Liver (tissue), 9 donors: ENCODE results near the gene CRELD2. TPM values are rescaled to one million over a fixed set of nuclear protein-coding genes. Genes with fewer than 3 reads are reported as not detected.

Source experiments
- DNase-seq: peaks from one replicate; pipeline ENCODE4 v3.0.0-alpha.2; 2017; ENCODE audit warnings: low spot score
- H3K27ac ChIP-seq, 2 donors: one replicate each; pipeline ENCODE4 v1.7.0; 2013; ENCODE audit warnings: inconsistent platforms in 2 of 2, low read length in 2 of 2, control low read depth in 1 of 2, low read depth in 1 of 2, mild to moderate bottlenecking in 1 of 2
- H3K27me3 ChIP-seq, 4 donors: one replicate each; pipeline versions ENCODE4 v1.6.1 to v1.7.0; 2013; ENCODE audit warnings: low read length in 3 of 4, inconsistent platforms in 1 of 4, mild to moderate bottlenecking in 1 of 4, moderate library complexity in 1 of 4; ENCODE audit not compliant: control insufficient read depth in 4 of 4, insufficient read depth in 4 of 4
- H3K36me3 ChIP-seq, 4 donors: one replicate each; pipeline versions ENCODE4 v1.6.1 to v1.7.0; 2013; ENCODE audit warnings: low read length in 3 of 4, mild to moderate bottlenecking in 3 of 4, low read depth in 1 of 4, moderate library complexity in 1 of 4; ENCODE audit not compliant: control insufficient read depth in 4 of 4, insufficient read depth in 3 of 4
- H3K4me1 ChIP-seq, 4 donors: one replicate each; pipeline versions ENCODE4 v1.6.1 to v1.7.0; 2013; ENCODE audit warnings: low read length in 3 of 4, mild to moderate bottlenecking in 3 of 4, moderate library complexity in 1 of 4; ENCODE audit not compliant: control insufficient read depth in 4 of 4, insufficient read depth in 4 of 4
- H3K4me3 ChIP-seq, 3 donors: one replicate each; pipeline versions ENCODE4 v1.6.1 to v1.7.0; 2013; ENCODE audit warnings: low read length in 3 of 3, control low read depth in 1 of 3, low read depth in 1 of 3, mild to moderate bottlenecking in 1 of 3
- H3K9ac ChIP-seq, 2 donors: one replicate each; pipeline ENCODE4 v1.7.0; 2013; ENCODE audit warnings: low read length in 2 of 2, mild to moderate bottlenecking in 2 of 2, moderate library complexity in 2 of 2, control low read depth in 1 of 2, low read depth in 1 of 2
- H3K9me3 ChIP-seq, 4 donors: one replicate each; pipeline versions ENCODE4 v1.6.1 to v1.7.0; 2013; ENCODE audit warnings: low read length in 3 of 4; ENCODE audit not compliant: control insufficient read depth in 4 of 4
- CTCF ChIP-seq: fragments of 150-350 bp; IDR thresholded peaks from 2 replicates; pipeline ENCODE4 v1.5.1; 2017; ENCODE audit warnings: improper control_type of control experiment, low read depth, low read length; ENCODE audit not compliant: missing input control
- EGR1 ChIP-seq, 2 donors: IDR thresholded peaks; 2 replicates each; pipeline ENCODE4 v1.6.1; 2016 to 2018; ENCODE audit warnings: antibody characterized with exemption in 2 of 2, low read depth in 2 of 2
- FOXA1 ChIP-seq: IDR thresholded peaks from 2 replicates; pipeline ENCODE4 v1.6.1; 2016; ENCODE audit warnings: antibody characterized with exemption
- GABPA ChIP-seq, 2 donors: IDR thresholded peaks in 1 of 2; conservative IDR thresholded peaks in 1 of 2; 2 replicates each; pipeline ENCODE4 v1.6.1; 2016; ENCODE audit warnings: antibody characterized with exemption in 2 of 2, mild to moderate bottlenecking in 1 of 2, moderate library complexity in 1 of 2
- HNF4A ChIP-seq, 2 donors: conservative IDR thresholded peaks; 2 replicates each; pipeline ENCODE4 v1.6.1; 2016; ENCODE audit warnings: antibody characterized with exemption in 2 of 2, mild to moderate bottlenecking in 2 of 2
- HNF4G ChIP-seq: IDR thresholded peaks from 2 replicates; pipeline ENCODE4 v1.6.1; 2016; ENCODE audit warnings: antibody characterized with exemption
- JUND ChIP-seq, 2 donors: IDR thresholded peaks; 2 replicates each; pipeline ENCODE4 v1.6.1; 2016; ENCODE audit warnings: antibody characterized with exemption in 2 of 2
- NR2F2 ChIP-seq: IDR thresholded peaks from 2 replicates; pipeline ENCODE4 v1.6.1; 2016; ENCODE audit warnings: antibody characterized with exemption
- RAD21 ChIP-seq, 2 donors: IDR thresholded peaks; 2 replicates each; pipeline ENCODE4 v1.6.1; 2016; ENCODE audit warnings: antibody characterized with exemption in 2 of 2, mild to moderate bottlenecking in 2 of 2
- REST ChIP-seq: IDR thresholded peaks from 2 replicates; pipeline ENCODE4 v1.6.1; 2016; ENCODE audit warnings: antibody characterized with exemption, mild to moderate bottlenecking
- RXRA ChIP-seq, 2 donors: IDR thresholded peaks; 2 replicates each; pipeline ENCODE4 v1.6.1; 2017 to 2018; ENCODE audit warnings: antibody characterized with exemption in 2 of 2, mild to moderate bottlenecking in 1 of 2
- SP1 ChIP-seq: IDR thresholded peaks from 2 replicates; pipeline ENCODE4 v1.6.1; 2018; ENCODE audit warnings: antibody characterized with exemption, mild to moderate bottlenecking
- TAF1 ChIP-seq: conservative IDR thresholded peaks from 2 replicates; pipeline ENCODE4 v1.6.1; 2016; ENCODE audit warnings: antibody characterized with exemption, mild to moderate bottlenecking
- YY1 ChIP-seq: IDR thresholded peaks from 2 replicates; pipeline ENCODE4 v1.6.1; 2016; ENCODE audit warnings: antibody characterized with exemption, mild to moderate bottlenecking
- WGBS: extraction: QIAGEN DNeasy Blood & Tissue Kit; methylation state at CpG from one replicate; pipeline ENCODE4 v1.1.7; 2013; 5-methylcytosine and 5-hydroxymethylcytosine counted together
- polyA plus RNA-seq, 2 donors: library from polyadenylated mRNA; stranded (reverse) in 1 of 2; unstranded in 1 of 2; fragments of 200-250 nt in 1 of 2; fragments of >200 nt in 1 of 2; fragmentation: Nextera tagmentation in 1 of 2; extraction: Ambion mirVana in 1 of 2; gene quantifications; one replicate each; pipeline versions ENCODE4 v1.2.1 to v1.2.3, GENCODE V29; 2013 to 2015
- total RNA-seq, 2 donors: library from RNA; depleted of rRNA; stranded (reverse); fragments of >200 nt; gene quantifications; one replicate each; pipeline ENCODE4 v1.2.3, GENCODE V29; 2014
- TF ChIP-seq, protein P1 (sequence below): IDR thresholded peaks from 2 replicates; pipeline ENCODE4 v1.6.1; 2016; ENCODE audit warnings: antibody characterized with exemption
- TF ChIP-seq, protein P2 (sequence below): IDR thresholded peaks from 2 replicates; pipeline ENCODE4 v1.6.1; 2016; ENCODE audit warnings: antibody characterized with exemption
- TF ChIP-seq, protein P3 (sequence below): IDR thresholded peaks from 2 replicates; pipeline ENCODE4 v1.6.1; 2016; ENCODE audit warnings: antibody characterized with exemption
- donor health status: healthy.
- donor health status: healthy.
- donor health status: healthy.
- donor health status: healthy.
- donor health status: healthy.

The CRELD2 gene
- total and polyA plus RNA-seq, 4 donors: 17.2 to 98.1 (median 57.1) TPM

- peak overlapping the region; percentile 83 to 84 for H3K27ac ChIP-seq
- no peaks in the 10 kb centered on the region for H3K27me3 ChIP-seq
- 5% methylated on average over 56 of the region's 56 CpGs for WGBS
- no peak overlapping the region for H3K9ac ChIP-seq
- TF ChIP-seq, protein P1, sequence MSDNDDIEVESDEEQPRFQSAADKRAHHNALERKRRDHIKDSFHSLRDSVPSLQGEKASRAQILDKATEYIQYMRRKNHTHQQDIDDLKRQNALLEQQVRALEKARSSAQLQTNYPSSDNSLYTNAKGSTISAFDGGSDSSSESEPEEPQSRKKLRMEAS: no peak
- TF ChIP-seq, protein P2, sequence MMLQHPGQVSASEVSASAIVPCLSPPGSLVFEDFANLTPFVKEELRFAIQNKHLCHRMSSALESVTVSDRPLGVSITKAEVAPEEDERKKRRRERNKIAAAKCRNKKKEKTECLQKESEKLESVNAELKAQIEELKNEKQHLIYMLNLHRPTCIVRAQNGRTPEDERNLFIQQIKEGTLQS: no peak
- no peak for TF ChIP-seq HNF4G
- DNase-seq: peak; percentile 53
- peaks cover 9 to 45% (median 34%) of the 10 kb centered on the region in 4 donors for H3K4me1 ChIP-seq
- peak overlapping the region in 1 of 3 donors; percentile 69 for H3K4me3 ChIP-seq
- H3K9me3 ChIP-seq: no peaks in the 10 kb centered on the region
- no peaks in the 10 kb centered on the region for H3K36me3 ChIP-seq
Measured at GRCh38 chr22:49934891-49935557, 16.6 kb downstream of the CRELD2 start.

- H3K9me3 ChIP-seq: no peaks in the 10 kb centered on the region
- no peak overlapping the region for H3K27ac ChIP-seq
- H3K36me3 ChIP-seq: no peaks in the 10 kb centered on the region
- WGBS: 7% methylated on average over 12 of the region's 16 CpGs
- DNase-seq: no peak
- no peaks in the 10 kb centered on the region for H3K27me3 ChIP-seq
- H3K4me3 ChIP-seq: peak overlapping the region in 1 of 3 donors; percentile 69
- no peak overlapping the region for H3K9ac ChIP-seq
- no peak for TF ChIP-seq EGR1 (IDR thresholded peaks at IDR 0.05; ENCODE audit: low read depth in 2 of 2)
- TF ChIP-seq RXRA (IDR thresholded peaks at IDR 0.05): no peak
- TF ChIP-seq, protein P2: no peak
- no peak for TF ChIP-seq GABPA (IDR thresholded peaks at IDR 0.05 in 1 of 2, conservative IDR thresholded peaks at IDR 0.05 in 1 of 2)
- TF ChIP-seq NR2F2: no peak
- no peak for TF ChIP-seq HNF4A (conservative IDR thresholded peaks at IDR 0.05)
- TF ChIP-seq TAF1: no peak
- TF ChIP-seq JUND (IDR thresholded peaks at IDR 0.05): no peak
- no peak for TF ChIP-seq RAD21 (IDR thresholded peaks at IDR 0.05)
- TF ChIP-seq, protein P3, sequence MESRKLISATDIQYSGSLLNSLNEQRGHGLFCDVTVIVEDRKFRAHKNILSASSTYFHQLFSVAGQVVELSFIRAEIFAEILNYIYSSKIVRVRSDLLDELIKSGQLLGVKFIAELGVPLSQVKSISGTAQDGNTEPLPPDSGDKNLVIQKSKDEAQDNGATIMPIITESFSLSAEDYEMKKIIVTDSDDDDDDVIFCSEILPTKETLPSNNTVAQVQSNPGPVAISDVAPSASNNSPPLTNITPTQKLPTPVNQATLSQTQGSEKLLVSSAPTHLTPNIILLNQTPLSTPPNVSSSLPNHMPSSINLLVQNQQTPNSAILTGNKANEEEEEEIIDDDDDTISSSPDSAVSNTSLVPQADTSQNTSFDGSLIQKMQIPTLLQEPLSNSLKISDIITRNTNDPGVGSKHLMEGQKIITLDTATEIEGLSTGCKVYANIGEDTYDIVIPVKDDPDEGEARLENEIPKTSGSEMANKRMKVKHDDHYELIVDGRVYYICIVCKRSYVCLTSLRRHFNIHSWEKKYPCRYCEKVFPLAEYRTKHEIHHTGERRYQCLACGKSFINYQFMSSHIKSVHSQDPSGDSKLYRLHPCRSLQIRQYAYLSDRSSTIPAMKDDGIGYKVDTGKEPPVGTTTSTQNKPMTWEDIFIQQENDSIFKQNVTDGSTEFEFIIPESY: no peak
- H3K4me1 ChIP-seq: peaks cover 9 to 45% (median 34%) of the 10 kb centered on the region in 4 donors
Measured at GRCh38 chr22:49935561-49935960, 17.1 kb downstream of the CRELD2 start.

GRCh38 chr22:49936018-49936972, 17.9 kb downstream of the CRELD2 start:
- Histone ChIP-seq H3K4me1 (peaks cover 6 to 42% (median 30%) of the 10 kb centered on the region in 4 donors), H3K9ac (peak overlapping the region in 1 of 2 donors; percentile 3)
- TF ChIP-seq FOXA1 (peak; percentile 20), REST (peak; percentile 56), HNF4A (conservative IDR thresholded peaks at IDR 0.05) (peak in 1 of 2 donors; percentile 56), CTCF (no peak), GABPA (IDR thresholded peaks at IDR 0.05 in 1 of 2, conservative IDR thresholded peaks at IDR 0.05 in 1 of 2) (peak in 1 of 2 donors; percentile 25), YY1 (peak; percentile 37), SP1 (peak; percentile 50)

More at GRCh38 chr22:49936018-49936972, 17.9 kb downstream of the CRELD2 start:
- peak overlapping the region in 1 of 3 donors; percentile 38 for H3K4me3 ChIP-seq
- DNase-seq: peak; percentile 55
- peak overlapping the region; percentile 74 for H3K27ac ChIP-seq
- no peaks in the 10 kb centered on the region for H3K9me3 ChIP-seq
- H3K27me3 ChIP-seq: no peaks in the 10 kb centered on the region
- no peaks in the 10 kb centered on the region for H3K36me3 ChIP-seq
- 5% methylated on average over 52 of the region's 52 CpGs for WGBS
